ENCODE data around the gene PPP1R14C. TPM values are rescaled to one million over a fixed set of nuclear protein-coding genes. Genes with fewer than 3 reads are reported as not detected.

The PPP1R14C gene
- total RNA-seq, 2 experiments from 2014 or later = not detected

DNA sequence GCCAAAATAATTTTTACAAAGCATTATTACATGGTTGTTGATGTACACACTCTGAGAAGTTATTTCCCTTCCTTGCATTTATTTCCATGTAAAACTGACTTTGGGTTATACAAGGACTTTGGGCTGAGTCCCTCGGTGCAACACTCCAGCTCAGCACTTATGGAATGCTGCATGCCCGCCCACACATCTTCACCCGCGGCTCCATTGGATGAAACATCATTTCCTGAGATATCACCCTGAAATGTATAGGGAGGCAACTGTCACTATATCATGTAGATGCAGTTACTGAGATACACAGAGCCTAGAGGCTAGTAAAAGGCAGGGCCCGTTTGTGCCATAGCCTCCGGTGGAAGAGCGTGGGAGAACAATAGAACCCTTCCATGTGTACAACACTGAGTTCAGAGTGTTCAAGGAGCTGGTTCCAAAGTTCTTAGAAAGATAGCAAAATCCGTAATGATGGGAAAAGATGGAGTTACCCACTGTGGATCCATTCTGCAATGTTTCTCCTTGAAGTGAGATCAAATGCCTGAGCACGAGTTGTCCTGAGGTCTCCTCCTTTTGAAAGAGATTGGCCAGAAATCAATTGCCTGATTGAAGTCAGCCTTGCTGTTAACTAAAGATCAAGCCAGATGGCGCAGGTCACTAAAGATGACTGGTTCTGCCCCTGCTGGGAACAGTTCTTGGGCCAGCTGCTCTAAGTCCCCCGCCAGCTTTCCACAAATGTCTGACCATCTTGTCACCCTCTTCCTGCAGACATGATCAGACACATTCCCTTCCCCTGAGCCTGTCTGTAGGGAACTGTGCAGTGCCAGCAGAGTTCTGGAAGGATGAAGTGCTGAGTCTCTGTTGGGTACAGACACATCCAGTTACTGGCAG, 125.1 kb downstream of the PPP1R14C start:
- no peak for DNase-seq
- ChIA-PET POLR2A (no interaction called here), CTCF (no interaction called here)
- no peaks in the 10 kb centered on the region for H3K27me3 Mint-ChIP-seq (ENCODE audit: low read depth)
- no peak overlapping the region for H3K27ac Mint-ChIP-seq
- H3K4me3 Mint-ChIP-seq = no peak overlapping the region
- no peak for ATAC-seq
- peaks cover 3% of the 10 kb centered on the region for H3K36me3 Mint-ChIP-seq (ENCODE audit: low read depth)
- peaks cover 7% of the 10 kb centered on the region for H3K9me3 Mint-ChIP-seq (ENCODE audit: insufficient read depth)
- peaks cover 12% of the 10 kb centered on the region for H3K4me1 Mint-ChIP-seq (ENCODE audit: low read depth)

DNA sequence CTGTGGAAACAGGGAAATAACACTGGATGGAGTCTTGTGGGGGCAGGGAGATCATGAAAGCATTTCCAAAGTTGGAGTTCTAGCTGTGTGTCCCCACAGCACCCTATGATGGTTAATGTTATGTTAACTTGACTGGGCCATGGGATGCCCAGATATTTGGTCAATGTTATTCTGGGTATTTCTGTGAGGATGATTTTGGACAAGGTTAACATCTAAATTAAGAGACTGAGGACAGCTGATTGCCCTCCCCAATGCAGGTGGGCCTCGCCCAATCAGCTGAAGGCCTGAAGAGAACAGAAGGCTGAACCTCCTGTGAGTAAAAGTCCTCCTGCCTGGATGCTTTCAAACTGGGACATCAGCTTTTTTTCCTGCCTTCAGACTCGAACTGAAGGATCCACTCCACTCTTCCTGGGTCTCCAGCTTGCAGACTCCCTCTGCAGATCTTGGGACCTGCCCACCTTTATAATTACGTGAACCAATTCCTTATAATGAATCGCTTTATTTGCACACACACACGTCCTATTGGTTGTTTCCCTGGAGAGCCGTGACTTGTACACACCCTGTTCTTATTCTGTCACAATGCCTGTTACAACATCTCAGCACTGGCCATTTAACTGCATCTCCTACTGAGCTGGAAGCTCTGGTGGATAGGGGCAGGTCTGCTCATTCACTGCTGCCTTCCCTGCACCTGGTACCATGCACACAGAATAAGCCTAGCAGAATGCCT, 126.4 kb downstream of the PPP1R14C start:
- H3K27ac Mint-ChIP-seq = no peak overlapping the region
- ATAC-seq (no peak), DNase-seq (no peak)
- H3K36me3 Mint-ChIP-seq (ENCODE audit: low read depth) = peaks cover 3% of the 10 kb centered on the region
- POLR2A ChIA-PET = no interaction called here
- no peak overlapping the region for H3K4me3 Mint-ChIP-seq
- peaks cover 7% of the 10 kb centered on the region for H3K9me3 Mint-ChIP-seq (ENCODE audit: insufficient read depth)
- no peaks in the 10 kb centered on the region for H3K27me3 Mint-ChIP-seq (ENCODE audit: low read depth)
- peaks cover 5% of the 10 kb centered on the region for H3K4me1 Mint-ChIP-seq (ENCODE audit: low read depth)
- CTCF ChIA-PET = no interaction called here

DNA sequence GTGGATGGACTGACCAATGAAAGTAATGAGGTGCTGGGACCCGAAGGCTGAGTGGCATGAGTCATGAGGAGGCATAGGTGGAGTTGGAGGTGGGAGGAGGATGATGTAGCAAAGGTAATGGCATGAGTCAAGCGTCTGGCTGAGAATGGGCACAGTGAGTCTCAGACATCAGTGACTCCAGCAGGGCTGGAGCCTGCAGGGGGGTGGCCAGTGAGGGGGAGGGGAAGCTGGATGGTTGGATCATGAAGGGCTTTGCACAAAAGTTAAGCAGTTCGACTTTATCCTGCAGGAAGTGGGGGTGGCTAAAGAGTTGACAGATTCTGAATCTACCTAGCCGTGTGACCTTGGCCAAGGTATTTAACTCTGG, 127.0 kb downstream of the PPP1R14C start:
- Mint-ChIP-seq H3K9me3 (ENCODE audit: insufficient read depth) (peaks cover 2% of the 10 kb centered on the region), H3K4me3 (no peak overlapping the region), H3K4me1 (ENCODE audit: low read depth) (no peaks in the 10 kb centered on the region), H3K27me3 (ENCODE audit: low read depth) (no peaks in the 10 kb centered on the region), H3K36me3 (ENCODE audit: low read depth) (peaks cover 1% of the 10 kb centered on the region), H3K27ac (no peak overlapping the region)
- CTCF ChIA-PET = no interaction called here
- no peak for ATAC-seq
- DNase-seq = no peak
- POLR2A ChIA-PET = no interaction called here

DNA sequence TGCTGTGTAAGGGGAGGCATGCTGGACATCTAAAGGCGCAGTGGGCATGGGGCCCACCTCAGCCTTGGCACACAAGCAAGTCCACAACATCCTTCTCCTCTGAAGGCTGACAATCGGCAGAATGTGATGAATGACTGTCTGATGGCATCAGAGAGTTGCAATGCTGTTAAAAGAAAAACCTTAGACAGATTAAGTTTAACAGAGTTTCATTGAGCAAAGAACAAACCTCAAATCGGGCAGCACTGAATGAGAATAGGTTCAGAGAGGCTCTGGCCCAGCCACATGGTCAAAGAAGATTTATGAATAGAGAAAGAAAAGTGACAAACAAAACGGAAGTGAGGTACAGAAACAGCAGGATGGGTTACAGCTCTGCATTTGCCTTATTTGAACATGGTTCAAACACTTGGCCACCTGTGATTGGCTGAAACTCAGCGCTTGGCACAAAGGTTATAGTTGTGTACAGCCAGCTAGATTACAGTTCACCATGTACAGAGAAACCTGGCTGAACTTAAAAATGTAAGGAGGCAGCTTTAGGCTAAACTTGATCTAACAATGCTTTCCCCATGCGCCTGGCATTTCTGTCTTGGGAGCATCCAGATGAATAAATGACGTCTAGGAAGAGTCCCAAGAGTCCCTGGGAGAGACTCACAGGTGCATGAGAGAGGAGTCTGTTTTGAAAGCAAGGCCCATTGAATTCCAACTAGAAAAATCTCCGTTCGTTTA, 127.6 kb downstream of the PPP1R14C start:
- no peak overlapping the region for H3K27ac Mint-ChIP-seq
- no peaks in the 10 kb centered on the region for H3K9me3 Mint-ChIP-seq (ENCODE audit: insufficient read depth)
- H3K4me1 Mint-ChIP-seq (ENCODE audit: low read depth) = no peaks in the 10 kb centered on the region
- ATAC-seq = no peak
- H3K27me3 Mint-ChIP-seq (ENCODE audit: low read depth) = no peaks in the 10 kb centered on the region
- DNase-seq = no peak
- ChIA-PET POLR2A (no interaction called here), CTCF (interaction anchor here (0.6 kb wide), 1 partner anchor 190 kb away, joined by 3 read pairs; no protein-coding TSS in a partner anchor)
- peaks cover 1% of the 10 kb centered on the region for H3K36me3 Mint-ChIP-seq (ENCODE audit: low read depth)
- H3K4me3 Mint-ChIP-seq = no peak overlapping the region

DNA sequence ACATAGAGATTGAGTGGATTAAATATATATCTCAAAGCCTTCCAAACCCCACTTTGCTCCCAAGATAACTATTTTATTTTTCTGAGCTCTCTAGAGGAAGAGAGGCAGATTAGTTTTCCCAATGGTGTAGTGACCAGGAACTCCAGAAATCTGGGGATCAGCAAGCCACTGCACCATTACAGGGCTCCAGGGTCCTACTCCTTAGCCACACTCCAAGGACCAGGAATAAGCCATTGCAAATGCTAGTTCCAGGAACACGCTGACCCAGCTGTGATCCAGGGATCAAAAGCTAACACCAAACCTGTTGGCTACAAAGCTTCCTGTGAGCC, 128.3 kb downstream of the PPP1R14C start:
- no peak for DNase-seq
- Mint-ChIP-seq H3K36me3 (ENCODE audit: low read depth) (peaks cover under 1% of the 10 kb centered on the region), H3K27ac (no peak overlapping the region), H3K9me3 (ENCODE audit: insufficient read depth) (no peaks in the 10 kb centered on the region), H3K4me3 (no peak overlapping the region), H3K27me3 (ENCODE audit: low read depth) (no peaks in the 10 kb centered on the region), H3K4me1 (ENCODE audit: low read depth) (no peaks in the 10 kb centered on the region)
- ChIA-PET POLR2A (no interaction called here), CTCF (interaction anchor here (0.6 kb wide), 1 partner anchor 190 kb away, joined by 3 read pairs; no protein-coding TSS in a partner anchor)
- no peak for ATAC-seq

DNA sequence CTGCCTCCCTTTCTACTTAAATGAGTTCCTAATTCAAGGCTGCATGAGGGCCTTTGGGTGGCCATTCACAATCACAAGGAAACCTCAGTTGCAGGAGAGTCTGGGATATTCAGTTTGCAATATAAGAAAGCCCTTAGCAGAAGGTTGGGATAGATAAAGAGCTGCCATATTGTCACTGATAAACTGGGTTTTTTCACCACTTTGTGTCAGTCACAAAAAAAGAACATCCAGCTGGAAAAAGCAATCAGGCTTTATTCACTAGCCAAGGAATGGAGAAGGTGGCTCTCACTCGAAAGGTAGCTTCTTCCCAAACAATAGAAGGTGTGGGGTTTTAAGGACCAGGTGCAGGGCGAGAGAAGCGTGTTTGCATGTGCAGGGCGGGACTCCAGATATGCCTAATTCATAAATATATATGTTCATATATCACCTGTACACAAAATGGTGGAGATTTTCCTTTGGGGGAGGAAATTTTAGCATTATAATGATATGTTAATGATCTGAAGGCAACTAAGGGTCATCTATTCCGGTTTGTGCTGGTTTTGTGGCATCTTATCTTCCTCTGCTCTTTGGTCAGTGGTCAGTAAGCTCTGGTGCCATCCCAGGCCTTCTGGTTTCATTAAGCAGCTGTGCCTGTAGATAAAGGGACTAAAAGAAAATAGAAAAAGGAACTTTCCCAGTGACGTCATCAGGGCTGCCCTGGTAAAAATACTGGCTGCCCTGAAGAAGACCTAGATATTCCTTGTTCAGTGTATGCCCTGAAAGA, 128.8 kb downstream of the PPP1R14C start:
- Mint-ChIP-seq H3K4me1 (ENCODE audit: low read depth) (no peaks in the 10 kb centered on the region), H3K27me3 (ENCODE audit: low read depth) (no peaks in the 10 kb centered on the region), H3K27ac (no peak overlapping the region), H3K9me3 (ENCODE audit: insufficient read depth) (no peaks in the 10 kb centered on the region), H3K36me3 (ENCODE audit: low read depth) (no peaks in the 10 kb centered on the region), H3K4me3 (no peak overlapping the region)
- no peak for DNase-seq
- POLR2A ChIA-PET = no interaction called here
- CTCF ChIA-PET = no interaction called here
- ATAC-seq = no peak

DNA sequence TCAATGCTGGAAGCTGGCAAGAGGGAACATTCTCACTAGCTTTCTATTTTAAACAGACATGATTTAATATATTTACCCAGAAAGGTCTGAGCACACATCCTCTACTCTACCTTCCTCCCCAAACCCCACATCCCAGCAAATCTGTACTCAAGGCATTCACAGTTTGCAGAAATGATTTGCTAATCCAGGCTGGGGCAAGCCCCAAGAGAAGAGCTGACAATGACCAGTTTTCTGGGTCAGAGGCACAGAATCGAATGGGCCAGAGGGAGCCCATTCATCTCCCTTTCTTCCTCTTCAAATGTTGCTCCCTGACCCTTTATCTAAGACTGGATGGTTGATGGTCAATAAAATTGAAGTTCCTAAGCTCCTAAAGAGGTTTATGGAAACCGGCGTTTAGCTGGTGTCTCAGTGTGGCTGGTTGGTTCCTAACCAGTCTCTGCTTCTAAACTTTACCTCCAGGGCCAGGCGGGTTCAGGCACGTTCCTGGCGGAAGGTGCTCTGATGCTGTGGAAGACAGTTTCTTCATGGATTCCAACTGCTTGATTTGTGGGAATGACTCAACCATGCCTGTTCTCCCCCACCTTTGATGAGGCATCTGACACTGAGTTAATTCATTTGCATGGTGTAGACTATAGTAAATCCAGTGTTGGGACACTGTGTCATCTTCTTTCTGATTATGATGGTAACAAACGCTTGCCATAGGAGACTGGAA, 129.6 kb downstream of the PPP1R14C start:
- H3K27ac Mint-ChIP-seq = no peak overlapping the region
- H3K4me1 Mint-ChIP-seq (ENCODE audit: low read depth) = no peaks in the 10 kb centered on the region
- H3K4me3 Mint-ChIP-seq = no peak overlapping the region
- ChIA-PET POLR2A (no interaction called here), CTCF (no interaction called here)
- no peaks in the 10 kb centered on the region for H3K27me3 Mint-ChIP-seq (ENCODE audit: low read depth)
- no peaks in the 10 kb centered on the region for H3K9me3 Mint-ChIP-seq (ENCODE audit: insufficient read depth)
- H3K36me3 Mint-ChIP-seq (ENCODE audit: low read depth) = no peaks in the 10 kb centered on the region
- ATAC-seq (no peak), DNase-seq (no peak)

DNA sequence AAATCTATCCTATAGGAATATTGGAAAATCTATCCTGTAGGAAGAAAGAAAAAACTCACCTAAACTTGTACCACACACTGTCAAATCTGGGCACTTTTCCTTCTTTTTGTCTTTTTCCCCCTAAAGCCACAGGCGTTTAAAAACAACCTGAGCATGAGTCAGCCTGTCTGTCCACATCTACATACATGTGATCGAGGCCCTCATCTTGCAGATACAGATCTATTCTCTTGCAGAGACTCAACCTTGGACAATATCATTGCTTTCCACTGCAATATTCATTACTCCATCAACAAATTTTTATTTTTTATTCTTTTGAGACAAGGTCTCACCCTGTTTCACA, 130.1 kb downstream of the PPP1R14C start:
- no peak overlapping the region for H3K27ac Mint-ChIP-seq
- ChIA-PET POLR2A (no interaction called here), CTCF (no interaction called here)
- DNase-seq = no peak
- H3K27me3 Mint-ChIP-seq (ENCODE audit: low read depth) = no peaks in the 10 kb centered on the region
- H3K4me3 Mint-ChIP-seq = no peak overlapping the region
- H3K9me3 Mint-ChIP-seq (ENCODE audit: insufficient read depth) = no peaks in the 10 kb centered on the region
- no peak for ATAC-seq
- no peaks in the 10 kb centered on the region for H3K36me3 Mint-ChIP-seq (ENCODE audit: low read depth)
- H3K4me1 Mint-ChIP-seq (ENCODE audit: low read depth) = no peaks in the 10 kb centered on the region

DNA sequence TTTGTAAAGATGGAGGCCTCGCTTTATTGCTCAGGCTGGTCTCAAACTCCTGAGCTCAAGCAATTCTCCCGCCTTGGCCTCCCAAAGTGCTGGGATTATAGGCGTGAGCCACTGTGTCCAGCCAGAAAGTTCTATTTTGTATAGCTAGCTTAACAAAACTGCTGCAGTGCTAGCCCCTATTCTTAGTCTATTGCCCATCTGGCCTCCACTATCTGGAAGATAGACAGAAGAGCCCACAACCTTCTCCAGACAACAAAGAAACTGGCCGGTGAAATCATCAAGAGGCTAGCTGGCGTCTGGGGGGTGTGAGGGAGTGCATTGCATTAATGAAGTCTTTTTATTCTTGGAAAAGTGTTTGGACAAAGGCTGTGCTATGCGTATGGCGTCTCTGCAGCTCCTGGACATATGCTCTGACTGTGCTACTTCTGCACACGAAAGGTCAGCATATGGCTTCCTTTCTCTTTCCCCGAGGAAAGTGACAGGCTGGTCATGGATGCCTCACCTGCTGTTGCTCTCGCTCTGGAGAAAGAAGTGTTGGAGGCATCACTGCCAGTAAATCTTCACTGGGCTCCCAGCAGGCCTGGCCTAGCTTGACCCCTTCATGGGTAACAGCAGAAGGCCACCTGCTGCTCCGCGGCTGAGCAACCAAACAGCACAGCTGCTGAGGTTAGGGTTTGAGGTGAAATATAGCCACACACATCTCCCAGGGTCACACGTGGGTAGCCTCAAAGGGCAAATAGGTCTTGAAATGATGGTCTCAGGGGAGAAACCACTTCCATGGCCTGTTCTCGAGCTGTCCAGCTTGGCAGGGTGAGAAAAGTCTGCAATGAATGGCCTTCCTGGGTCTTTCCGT, 130.8 kb downstream of the PPP1R14C start:
- ATAC-seq (no peak), DNase-seq (no peak)
- Mint-ChIP-seq H3K9me3 (ENCODE audit: insufficient read depth) (no peaks in the 10 kb centered on the region), H3K4me3 (no peak overlapping the region), H3K27ac (no peak overlapping the region), H3K27me3 (ENCODE audit: low read depth) (no peaks in the 10 kb centered on the region), H3K36me3 (ENCODE audit: low read depth) (no peaks in the 10 kb centered on the region), H3K4me1 (ENCODE audit: low read depth) (no peaks in the 10 kb centered on the region)
- POLR2A ChIA-PET = no interaction called here
- CTCF ChIA-PET = no interaction called here

DNA sequence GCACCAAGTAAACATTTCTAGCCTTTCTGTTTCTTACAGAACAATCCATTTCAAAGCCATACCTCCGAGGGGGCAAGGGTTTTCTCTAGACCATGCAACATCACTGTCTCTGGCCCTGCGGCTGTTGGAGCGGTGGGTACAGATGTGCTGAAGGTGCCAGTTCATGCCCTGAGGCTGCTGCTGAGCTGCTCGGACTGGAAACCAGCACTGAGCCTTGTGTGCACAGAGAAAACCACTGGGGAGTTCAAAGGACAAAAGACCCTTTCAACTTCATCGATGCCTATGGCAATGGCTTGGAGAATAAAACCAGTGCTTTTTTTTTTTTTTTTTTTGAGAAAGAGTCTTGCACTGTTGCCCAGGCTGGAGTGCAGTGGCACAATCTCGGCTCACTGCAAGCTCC, 132.6 kb downstream of the PPP1R14C start:
- ATAC-seq = no peak
- Mint-ChIP-seq H3K4me3 (no peak overlapping the region), H3K27me3 (ENCODE audit: low read depth) (peaks cover 9% of the 10 kb centered on the region), H3K36me3 (ENCODE audit: low read depth) (no peaks in the 10 kb centered on the region), H3K9me3 (ENCODE audit: insufficient read depth) (no peaks in the 10 kb centered on the region), H3K4me1 (ENCODE audit: low read depth) (no peaks in the 10 kb centered on the region), H3K27ac (no peak overlapping the region)
- DNase-seq = no peak
- ChIA-PET CTCF (no interaction called here), POLR2A (no interaction called here)
